ENCODE results near the gene EPG5.

DNA sequence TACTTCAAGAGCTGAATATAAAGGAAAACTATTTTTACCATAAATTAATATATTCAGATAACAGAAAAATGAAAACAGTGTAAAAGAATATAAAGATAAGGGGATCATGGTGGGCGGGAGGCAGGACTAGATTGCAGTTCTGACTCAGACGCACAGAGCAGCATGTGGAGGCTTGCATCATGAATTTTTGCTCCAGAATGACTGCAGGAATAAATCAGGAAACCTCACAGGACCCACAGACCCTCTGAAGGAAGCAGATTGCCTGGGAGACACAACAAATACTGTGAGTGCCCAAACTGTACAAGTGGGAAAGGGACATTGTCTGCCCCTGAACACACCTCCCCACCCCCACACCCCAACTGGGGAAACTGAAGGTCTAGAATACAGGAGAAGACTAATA lies 160.9 kb downstream of the EPG5 start:
- TF ChIP-seq, protein P1, sequence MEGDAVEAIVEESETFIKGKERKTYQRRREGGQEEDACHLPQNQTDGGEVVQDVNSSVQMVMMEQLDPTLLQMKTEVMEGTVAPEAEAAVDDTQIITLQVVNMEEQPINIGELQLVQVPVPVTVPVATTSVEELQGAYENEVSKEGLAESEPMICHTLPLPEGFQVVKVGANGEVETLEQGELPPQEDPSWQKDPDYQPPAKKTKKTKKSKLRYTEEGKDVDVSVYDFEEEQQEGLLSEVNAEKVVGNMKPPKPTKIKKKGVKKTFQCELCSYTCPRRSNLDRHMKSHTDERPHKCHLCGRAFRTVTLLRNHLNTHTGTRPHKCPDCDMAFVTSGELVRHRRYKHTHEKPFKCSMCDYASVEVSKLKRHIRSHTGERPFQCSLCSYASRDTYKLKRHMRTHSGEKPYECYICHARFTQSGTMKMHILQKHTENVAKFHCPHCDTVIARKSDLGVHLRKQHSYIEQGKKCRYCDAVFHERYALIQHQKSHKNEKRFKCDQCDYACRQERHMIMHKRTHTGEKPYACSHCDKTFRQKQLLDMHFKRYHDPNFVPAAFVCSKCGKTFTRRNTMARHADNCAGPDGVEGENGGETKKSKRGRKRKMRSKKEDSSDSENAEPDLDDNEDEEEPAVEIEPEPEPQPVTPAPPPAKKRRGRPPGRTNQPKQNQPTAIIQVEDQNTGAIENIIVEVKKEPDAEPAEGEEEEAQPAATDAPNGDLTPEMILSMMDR (IDR thresholded peaks at IDR 0.05; ENCODE audit: insufficient read depth, low read depth, low read length), result no peak
- TF ChIP-seq EZH2 (IDR thresholded peaks at IDR 0.05; ENCODE audit: insufficient read depth, low read length), result no peak
